NCI-H2107 (cell line): ENCODE data around the gene CTSE.

Source experiments
- DNase-seq: peaks from one replicate; lab custom pipeline; 2025; lab: John Stamatoyannopoulos, UW

The CTSE gene

DNA sequence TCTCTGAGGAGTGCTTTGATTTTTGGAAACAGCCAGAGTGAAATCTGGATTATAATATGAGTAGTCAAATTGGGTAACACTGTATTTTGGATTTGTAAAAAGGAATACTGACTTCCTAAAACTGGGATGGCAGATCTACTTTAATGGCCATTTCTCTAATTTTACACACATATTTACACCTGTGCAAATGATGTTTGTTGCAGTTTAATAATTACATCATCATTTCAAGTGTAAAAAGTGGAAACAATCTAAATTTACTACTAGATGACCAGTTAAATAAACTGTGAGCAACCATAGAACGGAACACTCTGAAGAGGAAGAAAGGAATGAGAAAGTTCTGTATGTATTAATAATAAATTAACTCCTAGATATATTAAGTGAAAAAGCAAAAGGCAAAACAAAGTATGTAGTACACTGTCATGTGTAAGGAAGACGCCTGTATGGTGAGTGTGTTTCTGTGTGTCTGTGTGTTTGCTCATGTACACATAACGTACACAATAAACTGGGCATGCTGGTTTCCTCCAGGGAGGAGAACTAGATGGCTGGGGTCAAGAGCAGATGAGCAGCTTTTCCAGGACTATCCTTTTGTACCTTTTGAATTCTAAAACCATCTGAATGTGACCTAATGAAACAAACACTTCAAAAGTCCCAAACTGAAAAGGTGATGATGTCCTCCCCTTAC is 26.4 kb upstream of the CTSE start:
- no peak for DNase-seq

DNA sequence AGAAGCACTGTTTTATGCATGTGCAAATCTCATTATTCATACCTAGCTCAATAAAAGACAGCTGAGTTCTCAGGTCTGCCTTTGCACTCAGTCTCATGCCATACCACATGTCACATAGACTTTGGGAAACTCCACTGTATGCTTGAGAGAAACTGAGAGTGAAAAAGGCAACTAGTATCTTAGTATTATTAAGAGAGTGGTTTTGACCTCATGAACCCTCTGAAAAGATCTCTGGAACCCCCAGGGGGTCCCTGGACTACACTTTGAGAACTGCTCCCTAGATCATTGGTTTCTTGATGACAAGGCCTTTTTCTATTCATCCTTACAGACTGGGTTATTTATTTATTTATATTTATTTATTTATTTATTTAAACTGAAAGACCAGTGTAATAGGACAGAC is 25.6 kb upstream of the CTSE start:
- DNase-seq = no peak

- no peak for DNase-seq
These were observed 24.9 kb upstream of the CTSE start for GRCh38 chr1:206048582-206048981.

DNA sequence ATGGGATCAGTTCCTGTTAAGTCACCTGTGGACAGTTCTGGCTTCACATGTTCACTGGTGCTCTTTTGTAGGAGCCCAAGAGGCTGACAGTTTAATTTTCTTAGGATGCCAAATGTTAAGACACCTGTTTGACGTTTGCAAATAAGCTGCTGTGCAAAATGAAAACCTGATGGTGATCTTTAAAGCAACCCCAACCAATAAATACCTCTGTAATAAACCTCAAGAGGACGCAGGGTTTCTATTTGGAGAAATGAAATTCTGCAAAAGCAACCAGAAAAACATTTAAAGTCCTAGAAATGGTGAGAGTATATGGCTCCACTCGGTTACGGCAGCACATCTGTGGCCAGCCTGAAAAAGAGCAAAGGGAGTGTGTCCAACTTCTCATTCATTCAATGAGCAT is 23.6 kb upstream of the CTSE start:
- DNase-seq = no peak

DNA sequence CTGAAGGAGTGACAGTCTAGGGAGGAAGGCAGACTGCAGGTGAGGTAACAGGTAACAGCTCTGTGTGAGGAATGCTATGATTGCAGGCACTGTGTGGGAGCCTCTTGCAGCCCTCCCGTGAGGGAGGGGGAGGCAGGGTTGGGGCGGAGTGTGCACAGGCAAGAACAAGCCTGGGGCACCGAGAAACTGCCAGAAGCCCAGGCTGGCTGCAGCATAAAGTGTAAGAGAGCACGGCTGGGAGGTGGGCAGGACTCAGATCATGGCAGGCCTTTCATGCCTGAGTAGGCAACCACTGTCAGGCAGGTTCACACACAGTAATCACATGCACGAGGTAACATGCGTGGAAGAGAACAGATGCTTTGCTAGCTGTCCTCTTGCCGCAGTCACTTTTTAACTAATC is 17.9 kb upstream of the CTSE start:
- DNase-seq = no peak

DNA sequence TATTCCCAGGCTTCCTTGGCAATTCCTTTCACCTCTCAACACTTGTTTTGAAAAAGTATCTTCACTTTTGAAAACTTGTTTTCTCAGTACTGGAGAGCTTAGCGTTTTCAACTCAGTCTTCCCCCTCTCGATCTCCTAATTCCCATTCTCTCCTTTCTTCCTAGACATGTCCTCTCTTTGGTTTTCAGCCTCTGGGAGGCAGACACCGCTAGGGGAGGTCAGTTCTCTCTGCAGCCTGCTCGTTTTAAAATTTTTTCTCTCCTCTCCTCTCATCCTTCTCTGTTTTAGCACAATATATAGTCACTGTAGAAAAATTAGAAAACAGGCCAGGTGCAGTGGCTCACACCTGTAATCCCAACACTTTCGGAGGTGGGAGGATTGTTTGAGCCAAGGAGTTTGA is 16.6 kb upstream of the CTSE start:
- DNase-seq = no peak

DNA sequence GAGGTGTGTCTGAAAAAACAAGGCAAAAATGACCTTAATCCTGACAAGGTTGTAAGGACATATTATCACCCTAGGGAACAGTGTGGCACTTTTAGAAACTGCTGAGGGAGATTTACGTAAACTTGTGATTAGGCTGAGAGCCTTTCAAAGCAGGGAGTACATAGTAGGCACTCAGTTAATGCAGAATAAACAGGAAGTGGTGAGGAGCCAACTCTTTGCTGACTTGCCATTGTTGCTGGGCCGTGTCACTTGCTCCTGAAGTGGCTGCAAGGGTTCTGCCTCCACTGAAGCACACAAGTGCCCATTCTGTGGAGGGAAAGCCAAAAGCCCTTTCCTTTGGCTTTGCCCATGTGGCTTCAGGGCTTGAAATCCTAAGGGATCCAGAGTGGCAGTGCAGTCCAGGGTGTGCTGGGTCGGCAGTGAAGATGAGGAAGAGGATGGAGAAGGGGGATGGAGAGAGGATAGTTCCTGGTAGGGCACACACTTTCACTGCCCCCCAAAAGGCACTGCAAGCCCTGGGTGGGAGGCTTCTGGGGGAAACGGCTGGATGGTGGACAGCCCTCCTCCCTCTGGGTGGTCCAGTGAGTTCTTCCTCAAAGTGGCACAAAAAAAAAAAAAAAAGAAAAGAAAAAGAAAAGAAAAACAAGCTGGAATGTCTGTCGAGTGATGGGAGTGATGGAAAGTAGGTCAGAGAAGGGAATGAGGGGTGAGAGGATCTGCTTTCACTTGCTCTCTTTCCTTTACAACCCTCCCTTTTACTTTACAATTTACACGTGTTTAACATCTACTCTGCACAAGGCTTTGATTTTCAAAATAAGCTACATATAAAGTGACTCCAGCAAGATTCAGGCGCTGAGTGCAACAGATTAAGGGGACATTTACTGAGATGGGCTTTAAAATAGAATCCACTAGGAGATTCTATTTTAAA is 15.6 kb upstream of the CTSE start:
- DNase-seq = no peak

- no peak for DNase-seq
These were observed 13.9 kb upstream of the CTSE start for GRCh38 chr1:206037581-206037980.

GRCh38 chr1:206036663-206037455 is 13.2 kb upstream of the CTSE start:
- DNase-seq = no peak

DNA sequence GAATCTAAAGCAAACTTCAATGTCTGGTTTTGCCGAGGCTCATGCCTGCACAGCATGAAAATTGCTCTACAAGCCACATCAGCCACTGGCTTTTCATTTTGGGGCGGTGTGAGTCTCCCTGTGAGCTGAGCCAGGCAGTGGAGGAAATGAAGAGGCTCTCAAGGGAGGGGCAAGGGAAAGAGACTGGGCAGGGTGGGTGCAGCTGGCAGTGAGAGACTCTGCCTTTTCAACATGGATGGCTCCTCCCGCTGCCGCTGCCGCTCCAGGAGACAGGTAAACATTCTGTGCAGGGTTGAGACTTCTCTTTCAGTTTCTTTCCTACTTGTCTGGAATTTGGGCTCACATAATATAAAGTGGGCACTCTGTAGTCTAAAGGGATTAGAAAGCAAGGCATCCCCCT is 11.3 kb upstream of the CTSE start:
- DNase-seq = peak; percentile 34

DNA sequence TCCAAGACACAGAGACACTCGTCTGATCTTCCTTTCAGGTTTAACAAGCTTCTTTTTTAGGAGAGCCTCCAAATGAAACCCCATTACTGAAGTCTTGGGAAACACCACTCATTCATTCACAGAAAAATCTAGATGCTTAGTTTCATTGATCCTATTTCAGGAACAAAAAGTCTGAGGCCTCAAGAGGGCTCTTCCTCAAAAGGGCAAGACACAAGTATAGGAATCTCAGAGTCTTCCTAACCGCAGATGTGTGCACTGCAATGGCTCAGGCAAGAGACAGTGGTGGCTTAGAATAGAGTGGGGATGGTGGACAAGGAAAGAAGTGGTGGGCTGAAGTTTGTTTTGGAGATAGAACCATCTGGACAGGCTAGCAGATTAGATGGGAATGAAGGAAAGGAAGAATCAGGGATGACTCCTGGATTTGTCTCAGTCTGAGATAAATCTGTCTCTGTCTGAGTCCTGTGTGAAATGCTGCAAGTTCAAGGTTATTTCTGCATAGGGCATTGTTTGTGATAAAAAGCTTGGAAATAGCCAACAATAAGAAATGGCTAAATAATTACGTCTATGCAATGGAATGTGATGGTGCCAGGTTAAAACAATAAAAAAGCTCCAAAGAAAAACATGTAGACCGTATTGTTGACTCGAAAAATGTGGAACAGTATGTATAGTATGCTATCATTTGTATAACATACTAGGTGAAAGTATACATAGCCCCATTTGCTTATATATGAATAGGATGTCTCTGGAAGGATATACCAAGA is 8.9 kb upstream of the CTSE start:
- no peak for DNase-seq

DNA sequence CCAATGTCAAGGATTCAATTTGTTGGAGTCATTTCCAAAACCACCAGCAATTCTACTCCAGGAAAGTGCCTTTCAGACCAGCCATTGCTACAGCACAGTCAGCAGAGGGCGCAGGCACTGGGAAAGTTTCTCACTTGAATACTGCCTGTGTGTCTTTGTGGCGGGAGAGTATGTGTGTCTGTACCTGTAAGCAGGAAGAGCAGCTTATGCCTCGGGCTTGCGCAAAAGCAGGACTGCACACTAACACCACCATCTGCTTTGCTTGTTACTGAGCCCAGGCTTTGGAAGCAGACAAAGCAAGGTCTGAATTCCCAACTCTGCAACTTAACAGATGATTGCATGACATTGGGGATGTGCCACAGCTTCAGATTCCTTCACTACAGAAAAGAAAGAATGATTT is 7.0 kb upstream of the CTSE start:
- DNase-seq = peak; percentile 87

DNA sequence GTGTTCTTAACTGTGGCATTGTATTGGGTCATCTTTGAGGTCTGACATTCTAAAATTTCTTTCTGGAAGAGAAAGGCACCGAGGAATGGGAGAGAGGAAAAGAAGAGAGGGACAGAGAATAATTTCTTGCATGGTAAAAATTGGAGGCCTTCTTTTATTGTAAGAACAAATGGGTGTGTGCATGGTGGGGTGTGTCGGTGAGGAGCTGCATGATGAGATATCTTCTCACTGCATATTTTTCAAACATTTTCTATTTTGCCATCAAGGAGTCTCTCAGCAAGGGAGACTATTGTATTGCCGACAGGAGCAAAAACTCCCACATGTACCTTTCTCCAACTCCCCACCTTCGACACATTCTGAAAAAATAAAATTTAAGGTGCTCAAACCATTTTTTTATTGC is 6.5 kb upstream of the CTSE start:
- DNase-seq = no peak

GRCh38 chr1:206029484-206029883 is 5.8 kb upstream of the CTSE start:
- DNase-seq = no peak

- DNase-seq = no peak
These were observed 1.7 kb upstream of the CTSE start for GRCh38 chr1:206025283-206025820.

- DNase-seq = no peak
These were observed 929 bp downstream of the CTSE start for GRCh38 chr1:206022766-206023165.

GRCh38 chr1:206021626-206022365 is 1.9 kb downstream of the CTSE start:
- no peak for DNase-seq

DNA sequence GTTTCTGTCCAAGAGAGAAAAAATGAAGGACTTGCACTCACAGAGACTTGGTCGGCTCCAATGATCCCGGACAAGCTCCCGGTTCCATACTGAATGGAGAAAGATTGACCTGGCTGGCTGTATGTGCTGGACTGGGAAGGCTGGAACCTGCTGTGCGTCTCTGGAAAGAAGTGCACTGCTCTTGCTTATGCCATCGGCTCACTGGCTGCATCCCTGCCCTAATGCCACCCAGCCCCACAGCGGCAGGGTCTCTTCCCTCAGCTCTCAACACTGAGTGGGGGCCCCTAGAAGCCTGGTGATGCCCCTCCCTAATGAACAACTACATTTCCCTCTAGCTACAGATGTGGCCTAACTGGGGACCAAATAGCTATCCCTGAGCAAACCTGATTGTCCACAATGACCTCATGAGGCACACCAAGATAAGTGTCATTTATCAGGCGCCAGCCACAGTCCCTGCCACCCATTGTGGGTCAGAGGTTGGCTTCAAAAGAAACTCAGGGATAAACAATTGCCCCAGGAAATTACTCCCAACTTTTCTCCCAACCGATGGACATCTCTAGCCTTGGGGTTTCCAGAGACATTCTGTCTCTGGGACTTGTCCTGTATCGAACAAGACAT is 2.6 kb downstream of the CTSE start:
- DNase-seq = no peak

DNA sequence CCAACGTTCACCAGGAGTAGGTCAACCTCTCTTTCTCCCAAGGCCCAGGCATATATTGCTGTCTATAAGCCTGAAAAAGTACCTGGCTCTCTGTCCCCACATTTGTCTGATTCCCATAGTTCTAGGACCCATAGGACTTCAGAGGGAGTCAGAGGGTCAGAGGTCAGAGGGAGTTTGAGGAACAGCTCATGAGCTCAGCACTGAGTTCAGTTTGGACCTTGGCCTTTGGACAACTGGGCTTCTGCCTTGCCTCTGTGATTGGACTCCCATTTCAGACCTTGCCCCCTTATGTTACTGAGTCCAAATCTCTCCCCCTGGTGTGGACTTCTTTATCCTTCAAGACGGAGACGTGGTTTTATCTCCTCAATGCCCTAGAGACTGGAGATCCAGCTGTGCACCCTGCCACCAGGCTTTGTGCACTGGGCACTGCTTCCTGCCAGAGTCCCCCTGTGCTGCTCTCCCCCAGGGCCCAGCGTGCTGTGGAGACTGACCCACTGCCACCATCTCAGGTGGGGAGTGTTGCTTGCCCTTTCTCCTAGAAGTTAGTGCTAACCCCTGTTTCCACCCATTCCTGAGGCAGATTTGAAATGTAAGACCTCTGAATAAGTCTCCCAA is 3.2 kb downstream of the CTSE start:
- DNase-seq = no peak

- no peak for DNase-seq
These were observed 8.6 kb downstream of the CTSE start for GRCh38 chr1:206015071-206015470.
